DND-41 (cell line): Measurements from ENCODE around the gene CEP41.

Experiments
- EZH2 ChIP-seq: IDR thresholded peaks from 3 replicates; pipeline ENCODE4 v1.6.1; 2012; ENCODE audit warnings: borderline replicate concordance, low read depth, mild to moderate bottlenecking, moderate library complexity, low read length, inconsistent platforms; ENCODE audit not compliant: severe bottlenecking
- TF ChIP-seq, protein P1 (sequence below): IDR thresholded peaks from 2 replicates; pipeline ENCODE4 v1.5.1; 2012; ENCODE audit warnings: borderline replicate concordance, low read length, moderate library complexity, mild to moderate bottlenecking; ENCODE audit not compliant: poor library complexity, severe bottlenecking; ENCODE audit errors: extremely low read depth

GRCh38 chr7:130468612-130469011 lies 27.8 kb upstream of the CEP41 start:
- TF ChIP-seq, protein P1, sequence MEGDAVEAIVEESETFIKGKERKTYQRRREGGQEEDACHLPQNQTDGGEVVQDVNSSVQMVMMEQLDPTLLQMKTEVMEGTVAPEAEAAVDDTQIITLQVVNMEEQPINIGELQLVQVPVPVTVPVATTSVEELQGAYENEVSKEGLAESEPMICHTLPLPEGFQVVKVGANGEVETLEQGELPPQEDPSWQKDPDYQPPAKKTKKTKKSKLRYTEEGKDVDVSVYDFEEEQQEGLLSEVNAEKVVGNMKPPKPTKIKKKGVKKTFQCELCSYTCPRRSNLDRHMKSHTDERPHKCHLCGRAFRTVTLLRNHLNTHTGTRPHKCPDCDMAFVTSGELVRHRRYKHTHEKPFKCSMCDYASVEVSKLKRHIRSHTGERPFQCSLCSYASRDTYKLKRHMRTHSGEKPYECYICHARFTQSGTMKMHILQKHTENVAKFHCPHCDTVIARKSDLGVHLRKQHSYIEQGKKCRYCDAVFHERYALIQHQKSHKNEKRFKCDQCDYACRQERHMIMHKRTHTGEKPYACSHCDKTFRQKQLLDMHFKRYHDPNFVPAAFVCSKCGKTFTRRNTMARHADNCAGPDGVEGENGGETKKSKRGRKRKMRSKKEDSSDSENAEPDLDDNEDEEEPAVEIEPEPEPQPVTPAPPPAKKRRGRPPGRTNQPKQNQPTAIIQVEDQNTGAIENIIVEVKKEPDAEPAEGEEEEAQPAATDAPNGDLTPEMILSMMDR, result no peak
- no peak for TF ChIP-seq EZH2
